PFSK-1 (cell line): ENCODE results near the gene COL4A2.

Experiments
- FOXP2 ChIP-seq: optimal IDR thresholded peaks from 2 replicates; pipeline ENCODE3; 2011; ENCODE audit warnings: borderline replicate concordance, control low read depth, inconsistent platforms; ENCODE audit not compliant: insufficient read depth; ENCODE audit errors: extremely low read length, extremely low read depth
- POLR2AphosphoS5 ChIP-seq: IDR thresholded peaks from 2 replicates; pipeline ENCODE4 v1.6.1; 2012; ENCODE audit warnings: low read depth, mild to moderate bottlenecking, control low read depth, low read length, moderate library complexity
- REST ChIP-seq, 2 experiments: IDR thresholded peaks; 2 replicates each; pipeline versions ENCODE4 v1.6.1 to v1.8.0; 2011 to 2012; ENCODE audit warnings: low read depth in 2 of 2, low read length in 2 of 2, control low read depth in 1 of 2, inconsistent platforms in 1 of 2, mild to moderate bottlenecking in 1 of 2, moderate library complexity in 1 of 2; ENCODE audit not compliant: insufficient read depth in 1 of 2
- SIN3A ChIP-seq: IDR thresholded peaks from 2 replicates; pipeline ENCODE4 v1.6.1; 2012; ENCODE audit warnings: mild to moderate bottlenecking, low read length, moderate library complexity, borderline replicate concordance; ENCODE audit not compliant: insufficient read depth
- TAF1 ChIP-seq: IDR thresholded peaks from 2 replicates; pipeline ENCODE4 v1.6.1; 2012; ENCODE audit warnings: low read length, control low read depth, borderline replicate concordance; ENCODE audit not compliant: insufficient read depth

The COL4A2 gene

DNA sequence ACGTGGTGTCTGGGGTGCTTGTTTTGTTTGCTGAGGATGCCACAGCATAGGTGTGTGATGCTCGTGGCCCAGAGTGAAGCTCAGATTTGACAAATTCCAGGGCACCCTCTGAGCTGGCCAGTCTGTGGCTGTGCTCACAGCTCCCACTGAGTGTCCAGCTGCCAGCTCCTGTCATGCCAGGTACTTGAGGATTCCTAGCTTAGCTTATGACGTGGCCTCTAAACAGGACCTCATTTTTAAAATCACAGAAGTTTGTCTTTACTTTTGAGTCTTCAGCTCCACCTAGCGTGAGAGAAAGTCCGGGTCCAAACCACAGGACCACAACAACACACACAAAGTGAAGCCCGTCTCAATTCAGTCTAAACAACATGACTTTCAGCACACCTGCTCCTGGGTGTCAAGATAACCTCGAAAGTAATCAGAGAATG lies 137.2 kb downstream of the COL4A2 start:
- TF ChIP-seq FOXP2 (no peak), SIN3A (no peak), REST (IDR thresholded peaks at IDR 0.05; ENCODE audit: insufficient read depth in 1 of 2, low read depth in 2 of 2, low read length in 2 of 2) (no peak), POLR2AphosphoS5 (no peak), TAF1 (no peak)

DNA sequence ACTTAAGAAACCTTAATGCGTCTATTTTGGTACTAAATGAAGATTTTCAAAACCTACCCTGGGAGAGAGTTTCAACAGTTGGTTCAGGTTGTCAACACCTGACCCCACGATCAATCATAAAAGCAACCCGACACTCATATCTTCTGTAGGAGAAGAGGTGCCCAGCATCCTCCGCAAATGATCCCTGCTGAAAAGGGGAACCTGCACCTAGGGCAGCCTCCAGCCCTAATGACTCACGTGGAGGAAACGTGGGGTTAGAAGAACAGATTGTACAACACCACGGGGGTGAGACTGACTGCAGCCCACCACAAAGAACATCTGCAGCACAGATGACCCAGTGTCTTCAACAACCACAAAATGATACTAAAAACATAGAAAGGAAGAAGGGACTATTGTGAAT lies 138.1 kb downstream of the COL4A2 start:
- TF ChIP-seq POLR2AphosphoS5 (no peak), TAF1 (no peak), FOXP2 (no peak)

GRCh38 chr13:110445722-110446574 lies 138.9 kb downstream of the COL4A2 start:
- TF ChIP-seq FOXP2 (no peak), REST (IDR thresholded peaks at IDR 0.05; ENCODE audit: insufficient read depth in 1 of 2, low read depth in 2 of 2, low read length in 2 of 2) (no peak), POLR2AphosphoS5 (no peak), TAF1 (no peak), SIN3A (no peak)

GRCh38 chr13:110446575-110446890 lies 139.4 kb downstream of the COL4A2 start:
- TF ChIP-seq TAF1 (no peak), POLR2AphosphoS5 (no peak), FOXP2 (no peak), REST (IDR thresholded peaks at IDR 0.05; ENCODE audit: insufficient read depth in 1 of 2, low read depth in 2 of 2, low read length in 2 of 2) (no peak), SIN3A (no peak)

- TF ChIP-seq FOXP2 (no peak), TAF1 (no peak), SIN3A (no peak)
These were observed 140.0 kb downstream of the COL4A2 start for GRCh38 chr13:110447058-110447511.

- TF ChIP-seq TAF1, result no peak
- TF ChIP-seq FOXP2, result no peak
- no peak for TF ChIP-seq REST (IDR thresholded peaks at IDR 0.05; ENCODE audit: insufficient read depth in 1 of 2, low read depth in 2 of 2, low read length in 2 of 2)
- TF ChIP-seq POLR2AphosphoS5, result no peak
These were observed 140.7 kb downstream of the COL4A2 start for GRCh38 chr13:110447801-110448200.
